NK-92 treated with Interleukin-12 subunit alpha and Interleukin-12 subunit beta, amount 100 ng/mL, for 24 hours (cell line): Measurements from ENCODE around the gene HOXA6.
A peak's percentile ranks its signal among the peaks of the same experiment; 100 is the strongest.

Source experiments
- DNase-seq: peaks from one replicate; lab custom pipeline; 2025; lab: John Stamatoyannopoulos, UW

HOXA6 gene

GRCh38 chr7:27149842-27150567 is 2.4 kb upstream of the HOXA6 start:
- DNase-seq: peak; percentile 22

GRCh38 chr7:27148756-27149641 is 1.4 kb upstream of the HOXA6 start:
- DNase-seq: no peak

GRCh38 chr7:27148031-27148755 is 619 bp upstream of the HOXA6 start:
- no peak for DNase-seq

- no peak for DNase-seq
These were observed 929 bp downstream of the HOXA6 start for GRCh38 chr7:27146491-27147198.

GRCh38 chr7:27145914-27146412 is 1.6 kb downstream of the HOXA6 start:
- no peak for DNase-seq

- DNase-seq: no peak
These were observed 2.2 kb downstream of the HOXA6 start for GRCh38 chr7:27145165-27145913.

- DNase-seq: no peak
These were observed 2.8 kb downstream of the HOXA6 start for GRCh38 chr7:27144781-27145164.

GRCh38 chr7:27143950-27144780 is 3.4 kb downstream of the HOXA6 start:
- DNase-seq: no peak

GRCh38 chr7:27143023-27143949 is 4.3 kb downstream of the HOXA6 start, which contains the start of gene HOXA5:
HOXA5 (minus strand) TSS chr7:27143681; CDS start chr7:27143607, 74 bp downstream.
- no peak for DNase-seq

- DNase-seq: no peak
These were observed 5.0 kb downstream of the HOXA6 start for GRCh38 chr7:27142580-27143022.

- no peak for DNase-seq
These were observed 5.5 kb downstream of the HOXA6 start for GRCh38 chr7:27141923-27142579.

- DNase-seq: no peak
These were observed 6.2 kb downstream of the HOXA6 start for GRCh38 chr7:27141137-27141922.

GRCh38 chr7:27140126-27140857 is 7.3 kb downstream of the HOXA6 start:
- no peak for DNase-seq

GRCh38 chr7:27139334-27140125 is 8.0 kb downstream of the HOXA6 start:
- no peak for DNase-seq

GRCh38 chr7:27138985-27139333 is 8.6 kb downstream of the HOXA6 start:
- no peak for DNase-seq

GRCh38 chr7:27138472-27138871 is 9.1 kb downstream of the HOXA6 start:
- no peak for DNase-seq
